Glomerular visceral epithelial cell (primary cell): ENCODE data around the gene DAB1.

ENCODE experiments used
- DNase-seq: peaks from one replicate; pipeline ENCODE4 v3.0.0-alpha.2; 2016; ENCODE audit errors: extremely low spot score

Gene DAB1

GRCh38 chr1:56975446-56975845 lies 448.4 kb downstream of the DAB1 start:
- DNase-seq, result no peak

GRCh38 chr1:56973923-56974742 lies 449.7 kb downstream of the DAB1 start:
- DNase-seq, result no peak

GRCh38 chr1:56972976-56973375 lies 450.9 kb downstream of the DAB1 start:
- no peak for DNase-seq

GRCh38 chr1:56970280-56970679 lies 453.6 kb downstream of the DAB1 start:
- no peak for DNase-seq

GRCh38 chr1:56968878-56969495 lies 454.9 kb downstream of the DAB1 start:
- DNase-seq, result no peak

GRCh38 chr1:56967900-56968832 lies 455.7 kb downstream of the DAB1 start:
- no peak for DNase-seq

GRCh38 chr1:56967355-56967754 lies 456.5 kb downstream of the DAB1 start:
- DNase-seq, result no peak

GRCh38 chr1:56966698-56966999 lies 457.2 kb downstream of the DAB1 start:
- DNase-seq, result no peak

- no peak for DNase-seq
Observed at GRCh38 chr1:56965916-56966697, 457.8 kb downstream of the DAB1 start, which contains the start of gene C8B. Gene C8B (minus strand): TSS chr1:56966015. CDS start chr1:56965948, 67 bp downstream.

- DNase-seq, result no peak
Observed at GRCh38 chr1:56965191-56965590, 458.7 kb downstream of the DAB1 start.

- no peak for DNase-seq
Observed at GRCh38 chr1:56964349-56965017, 459.4 kb downstream of the DAB1 start.

GRCh38 chr1:56963667-56964066 lies 460.2 kb downstream of the DAB1 start:
- no peak for DNase-seq

GRCh38 chr1:56961426-56961825 lies 462.4 kb downstream of the DAB1 start:
- DNase-seq, result no peak

- no peak for DNase-seq
Observed at GRCh38 chr1:56958526-56958925, 465.3 kb downstream of the DAB1 start.

- DNase-seq, result no peak
Observed at GRCh38 chr1:56957931-56958330, 465.9 kb downstream of the DAB1 start.

GRCh38 chr1:56954664-56955063 lies 469.2 kb downstream of the DAB1 start:
- no peak for DNase-seq

GRCh38 chr1:56953386-56953785 lies 470.5 kb downstream of the DAB1 start:
- no peak for DNase-seq

- no peak for DNase-seq
Observed at GRCh38 chr1:56952501-56952900, 471.4 kb downstream of the DAB1 start.

- DNase-seq, result no peak
Observed at GRCh38 chr1:56948403-56949023, 475.3 kb downstream of the DAB1 start.
